Measurements from ENCODE around the gene BTN1A1.
A peak's percentile ranks its signal among the peaks of the same experiment; 100 is the strongest.

Gene BTN1A1

DNA sequence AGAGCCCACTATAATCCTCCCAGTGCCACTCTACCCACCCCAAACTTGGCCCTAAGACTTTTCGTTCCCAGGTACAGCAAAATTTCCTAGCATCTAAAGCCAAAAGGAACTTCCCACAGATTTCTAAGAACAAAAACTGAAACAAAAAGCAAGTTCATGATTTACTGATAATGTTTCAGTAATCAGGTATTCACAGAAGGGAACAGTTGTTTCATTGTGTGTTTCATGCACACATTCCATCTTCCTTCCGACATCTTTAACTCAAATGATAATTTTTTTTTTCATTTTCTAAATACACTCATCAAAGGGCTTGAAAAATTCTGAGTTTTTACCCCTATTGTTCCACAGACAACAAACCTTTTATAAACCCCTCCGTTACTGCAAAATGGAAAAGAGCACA lies 6.0 kb upstream of the BTN1A1 start:
- Histone ChIP-seq H3K27ac (ENCODE audit: low read length) (no peak overlapping the region), H4K20me1 (ENCODE audit: insufficient read depth, low read length) (no peaks in the 10 kb centered on the region), H2AFZ (ENCODE audit: low read depth, low read length) (no peak overlapping the region), H3K79me2 (ENCODE audit: low read length) (no peaks in the 10 kb centered on the region), H3K4me2 (ENCODE audit: low read length) (no peak overlapping the region), H3K9me3 (ENCODE audit: insufficient read depth, low read length) (no peaks in the 10 kb centered on the region), H3K9ac (ENCODE audit: low read length) (no peak overlapping the region), H3K36me3 (replicated peaks; ENCODE audit: low read depth, low read length) (no peaks in the 10 kb centered on the region), H3K4me3 (ENCODE audit: low read length) (no peak overlapping the region), H3K4me1 (ENCODE audit: low read length) (peaks cover 11% of the 10 kb centered on the region), H3K27me3 (ENCODE audit: low read depth, low read length) (no peaks in the 10 kb centered on the region)
- TF ChIP-seq EZH2phosphoT487 (IDR thresholded peaks at IDR 0.05; ENCODE audit: low read depth) = no peak
- TF ChIP-seq, protein P1, sequence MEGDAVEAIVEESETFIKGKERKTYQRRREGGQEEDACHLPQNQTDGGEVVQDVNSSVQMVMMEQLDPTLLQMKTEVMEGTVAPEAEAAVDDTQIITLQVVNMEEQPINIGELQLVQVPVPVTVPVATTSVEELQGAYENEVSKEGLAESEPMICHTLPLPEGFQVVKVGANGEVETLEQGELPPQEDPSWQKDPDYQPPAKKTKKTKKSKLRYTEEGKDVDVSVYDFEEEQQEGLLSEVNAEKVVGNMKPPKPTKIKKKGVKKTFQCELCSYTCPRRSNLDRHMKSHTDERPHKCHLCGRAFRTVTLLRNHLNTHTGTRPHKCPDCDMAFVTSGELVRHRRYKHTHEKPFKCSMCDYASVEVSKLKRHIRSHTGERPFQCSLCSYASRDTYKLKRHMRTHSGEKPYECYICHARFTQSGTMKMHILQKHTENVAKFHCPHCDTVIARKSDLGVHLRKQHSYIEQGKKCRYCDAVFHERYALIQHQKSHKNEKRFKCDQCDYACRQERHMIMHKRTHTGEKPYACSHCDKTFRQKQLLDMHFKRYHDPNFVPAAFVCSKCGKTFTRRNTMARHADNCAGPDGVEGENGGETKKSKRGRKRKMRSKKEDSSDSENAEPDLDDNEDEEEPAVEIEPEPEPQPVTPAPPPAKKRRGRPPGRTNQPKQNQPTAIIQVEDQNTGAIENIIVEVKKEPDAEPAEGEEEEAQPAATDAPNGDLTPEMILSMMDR (IDR thresholded peaks at IDR 0.05; ENCODE audit: low read depth, low read length) = no peak

DNA sequence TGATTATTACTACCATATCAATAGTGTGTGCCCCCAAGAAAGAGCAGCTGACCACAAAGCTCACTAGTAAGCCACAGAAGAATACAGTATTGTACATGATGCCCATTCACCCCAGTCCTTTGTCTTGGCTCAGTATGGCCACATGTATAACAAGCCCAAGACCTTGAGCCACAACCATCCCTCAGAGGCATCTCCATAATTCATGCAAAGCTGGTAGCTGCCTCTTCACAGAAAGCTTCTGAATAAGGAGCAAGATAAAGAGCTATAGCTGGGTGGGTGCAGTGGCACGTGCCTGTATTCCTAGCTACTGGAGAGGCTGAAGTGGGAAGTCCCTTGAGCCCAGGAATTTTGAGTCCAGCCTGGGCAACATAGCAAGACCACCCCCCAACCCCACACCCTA lies 4.8 kb upstream of the BTN1A1 start:
- Histone ChIP-seq H3K4me1 (ENCODE audit: low read length) (peaks cover 11% of the 10 kb centered on the region), H3K9me3 (ENCODE audit: insufficient read depth, low read length) (no peaks in the 10 kb centered on the region), H3K27ac (ENCODE audit: low read length) (no peak overlapping the region), H4K20me1 (ENCODE audit: insufficient read depth, low read length) (no peaks in the 10 kb centered on the region), H3K79me2 (ENCODE audit: low read length) (no peaks in the 10 kb centered on the region), H3K9ac (ENCODE audit: low read length) (no peak overlapping the region), H3K4me3 (ENCODE audit: low read length) (no peak overlapping the region), H3K4me2 (ENCODE audit: low read length) (no peak overlapping the region), H3K27me3 (ENCODE audit: low read depth, low read length) (no peaks in the 10 kb centered on the region), H3K36me3 (replicated peaks; ENCODE audit: low read depth, low read length) (no peaks in the 10 kb centered on the region), H2AFZ (ENCODE audit: low read depth, low read length) (no peak overlapping the region)
- TF ChIP-seq EZH2phosphoT487 (IDR thresholded peaks at IDR 0.05; ENCODE audit: low read depth) = no peak
- TF ChIP-seq, protein P1 (IDR thresholded peaks at IDR 0.05; ENCODE audit: low read depth, low read length) = no peak

DNA sequence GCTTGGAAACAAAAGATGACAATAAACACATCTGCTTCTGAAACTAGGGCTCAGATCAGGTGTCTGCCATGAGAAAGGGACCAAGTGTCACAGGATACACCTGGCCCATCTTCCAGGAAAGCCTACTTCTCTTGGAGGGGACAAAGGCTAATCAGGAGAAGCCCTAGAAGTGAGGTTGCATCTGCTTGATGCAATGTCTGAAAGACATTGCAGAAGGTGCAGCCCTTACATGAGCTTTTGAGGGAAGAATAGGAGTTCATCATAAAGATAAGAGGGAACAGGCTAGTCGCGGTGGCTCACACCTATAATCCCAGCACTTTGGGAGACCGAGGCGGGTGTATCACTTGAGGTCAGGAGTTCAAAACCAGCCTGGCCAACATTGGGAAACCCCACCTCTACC lies 2.5 kb upstream of the BTN1A1 start:
- no peaks in the 10 kb centered on the region for H3K36me3 ChIP-seq (replicated peaks; ENCODE audit: low read depth, low read length)
- H3K4me2 ChIP-seq (ENCODE audit: low read length) = peak overlapping the region; percentile 31
- H3K27ac ChIP-seq (ENCODE audit: low read length) = no peak overlapping the region
- H4K20me1 ChIP-seq (ENCODE audit: insufficient read depth, low read length) = no peaks in the 10 kb centered on the region
- no peak overlapping the region for H3K4me3 ChIP-seq (ENCODE audit: low read length)
- peaks cover 18% of the 10 kb centered on the region for H3K4me1 ChIP-seq (ENCODE audit: low read length)
- no peaks in the 10 kb centered on the region for H3K79me2 ChIP-seq (ENCODE audit: low read length)
- H3K9ac ChIP-seq (ENCODE audit: low read length) = no peak overlapping the region
- no peak overlapping the region for H2AFZ ChIP-seq (ENCODE audit: low read depth, low read length)
- no peaks in the 10 kb centered on the region for H3K9me3 ChIP-seq (ENCODE audit: insufficient read depth, low read length)
- no peaks in the 10 kb centered on the region for H3K27me3 ChIP-seq (ENCODE audit: low read depth, low read length)
- TF ChIP-seq, protein P1 (IDR thresholded peaks at IDR 0.05; ENCODE audit: low read depth, low read length) = no peak
- no peak for TF ChIP-seq EZH2phosphoT487 (IDR thresholded peaks at IDR 0.05; ENCODE audit: low read depth)

DNA sequence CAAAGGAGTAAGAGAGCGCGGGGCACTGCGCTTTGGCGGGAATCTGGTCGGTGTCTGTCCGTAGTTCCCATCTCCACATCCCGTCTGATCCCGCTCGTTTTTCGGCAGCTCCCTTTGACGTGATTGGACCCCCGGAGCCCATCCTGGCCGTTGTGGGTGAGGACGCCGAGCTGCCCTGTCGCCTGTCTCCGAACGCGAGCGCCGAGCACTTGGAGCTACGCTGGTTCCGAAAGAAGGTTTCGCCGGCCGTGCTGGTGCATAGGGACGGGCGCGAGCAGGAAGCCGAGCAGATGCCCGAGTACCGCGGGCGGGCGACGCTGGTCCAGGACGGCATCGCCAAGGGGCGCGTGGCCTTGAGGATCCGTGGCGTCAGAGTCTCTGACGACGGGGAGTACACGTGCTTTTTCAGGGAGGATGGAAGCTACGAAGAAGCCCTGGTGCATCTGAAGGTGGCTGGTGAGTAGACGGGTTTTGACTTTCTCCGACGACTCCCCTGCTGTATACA lies 1.4 kb downstream of the BTN1A1 start:
- Histone ChIP-seq H3K4me2 (ENCODE audit: low read length) (no peak overlapping the region), H2AFZ (ENCODE audit: low read depth, low read length) (no peak overlapping the region), H3K36me3 (replicated peaks; ENCODE audit: low read depth, low read length) (no peaks in the 10 kb centered on the region), H3K9ac (ENCODE audit: low read length) (no peak overlapping the region), H3K79me2 (ENCODE audit: low read length) (no peaks in the 10 kb centered on the region), H3K4me3 (ENCODE audit: low read length) (no peak overlapping the region), H3K27ac (ENCODE audit: low read length) (no peak overlapping the region), H3K4me1 (ENCODE audit: low read length) (peaks cover 21% of the 10 kb centered on the region), H4K20me1 (ENCODE audit: insufficient read depth, low read length) (no peaks in the 10 kb centered on the region), H3K27me3 (ENCODE audit: low read depth, low read length) (no peaks in the 10 kb centered on the region), H3K9me3 (ENCODE audit: insufficient read depth, low read length) (no peaks in the 10 kb centered on the region)
- no peak for TF ChIP-seq EZH2phosphoT487 (IDR thresholded peaks at IDR 0.05; ENCODE audit: low read depth)
- TF ChIP-seq, protein P1 (IDR thresholded peaks at IDR 0.05; ENCODE audit: low read depth, low read length) = no peak
